Ectodermal cell (in vitro differentiated cells): ENCODE results near the gene RGS6.

Source experiments
- H3K27ac ChIP-seq: 2 replicates; pipeline ENCODE4 v1.7.0; 2013; ENCODE audit warnings: mild to moderate bottlenecking, low read depth, low read length; ENCODE audit not compliant: insufficient read depth, poor library complexity, severe bottlenecking
- H3K27me3 ChIP-seq: 2 replicates; pipeline ENCODE4 v1.7.0; 2013; ENCODE audit warnings: mild to moderate bottlenecking, low read length; ENCODE audit not compliant: insufficient read depth, control insufficient read depth, poor library complexity, severe bottlenecking
- H3K36me3 ChIP-seq: one replicate; pipeline ENCODE4 v1.7.0; 2013; ENCODE audit warnings: low read length; ENCODE audit not compliant: control insufficient read depth, insufficient read depth
- H3K4me1 ChIP-seq: one replicate; pipeline ENCODE4 v1.7.0; 2013; ENCODE audit warnings: low read length; ENCODE audit not compliant: control insufficient read depth, insufficient read depth
- H3K4me3 ChIP-seq: 2 replicates; pipeline ENCODE4 v1.7.0; 2013; ENCODE audit warnings: low read depth, low read length, control low read depth; ENCODE audit not compliant: insufficient read depth
- H3K9me3 ChIP-seq: 2 replicates; pipeline ENCODE4 v1.7.0; 2013; ENCODE audit warnings: mild to moderate bottlenecking, low read length, moderate library complexity; ENCODE audit not compliant: control insufficient read depth
- WGBS, 2 experiments: methylation state at CpG; one replicate each; pipeline ENCODE4 v1.1.7; 2013; ENCODE audit warnings: missing lambda C conversion rate in 2 of 2; 5-methylcytosine and 5-hydroxymethylcytosine counted together

RGS6 gene

GRCh38 chr14:72513965-72514659 is 581.9 kb downstream of the RGS6 start:
- H3K27ac ChIP-seq, result no peak overlapping the region
- no peaks in the 10 kb centered on the region for H3K4me1 ChIP-seq
- no peaks in the 10 kb centered on the region for H3K36me3 ChIP-seq
- no peaks in the 10 kb centered on the region for H3K9me3 ChIP-seq
- 60% methylated on average over 10 to 11 of the region's 11 CpGs for WGBS, 2 experiments
- no peaks in the 10 kb centered on the region for H3K27me3 ChIP-seq
- H3K4me3 ChIP-seq, result no peak overlapping the region

DNA sequence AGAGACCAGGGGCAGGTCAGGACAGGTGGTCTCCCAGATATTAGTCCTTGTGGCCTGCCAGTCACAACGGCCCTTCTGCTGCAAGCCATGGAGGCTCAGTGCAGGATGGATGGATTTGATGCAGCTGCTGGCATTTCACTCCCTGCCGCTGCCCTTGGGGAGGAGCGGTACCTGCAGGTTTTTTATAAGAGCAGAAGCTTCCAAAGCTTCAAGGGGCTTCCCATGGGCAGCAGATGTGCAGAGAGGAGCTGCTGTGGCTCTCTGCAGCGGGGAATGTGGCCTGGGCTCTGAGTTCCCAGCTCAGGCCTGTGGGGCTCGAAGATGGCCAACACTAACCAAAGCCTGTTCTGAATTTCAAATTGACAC is 582.4 kb downstream of the RGS6 start:
- 94% methylated on average over 5 of the region's 5 CpGs for WGBS, 2 experiments
- Histone ChIP-seq H3K9me3 (no peaks in the 10 kb centered on the region), H3K27ac (no peak overlapping the region), H3K4me3 (no peak overlapping the region), H3K27me3 (no peaks in the 10 kb centered on the region), H3K36me3 (no peaks in the 10 kb centered on the region), H3K4me1 (no peaks in the 10 kb centered on the region)

DNA sequence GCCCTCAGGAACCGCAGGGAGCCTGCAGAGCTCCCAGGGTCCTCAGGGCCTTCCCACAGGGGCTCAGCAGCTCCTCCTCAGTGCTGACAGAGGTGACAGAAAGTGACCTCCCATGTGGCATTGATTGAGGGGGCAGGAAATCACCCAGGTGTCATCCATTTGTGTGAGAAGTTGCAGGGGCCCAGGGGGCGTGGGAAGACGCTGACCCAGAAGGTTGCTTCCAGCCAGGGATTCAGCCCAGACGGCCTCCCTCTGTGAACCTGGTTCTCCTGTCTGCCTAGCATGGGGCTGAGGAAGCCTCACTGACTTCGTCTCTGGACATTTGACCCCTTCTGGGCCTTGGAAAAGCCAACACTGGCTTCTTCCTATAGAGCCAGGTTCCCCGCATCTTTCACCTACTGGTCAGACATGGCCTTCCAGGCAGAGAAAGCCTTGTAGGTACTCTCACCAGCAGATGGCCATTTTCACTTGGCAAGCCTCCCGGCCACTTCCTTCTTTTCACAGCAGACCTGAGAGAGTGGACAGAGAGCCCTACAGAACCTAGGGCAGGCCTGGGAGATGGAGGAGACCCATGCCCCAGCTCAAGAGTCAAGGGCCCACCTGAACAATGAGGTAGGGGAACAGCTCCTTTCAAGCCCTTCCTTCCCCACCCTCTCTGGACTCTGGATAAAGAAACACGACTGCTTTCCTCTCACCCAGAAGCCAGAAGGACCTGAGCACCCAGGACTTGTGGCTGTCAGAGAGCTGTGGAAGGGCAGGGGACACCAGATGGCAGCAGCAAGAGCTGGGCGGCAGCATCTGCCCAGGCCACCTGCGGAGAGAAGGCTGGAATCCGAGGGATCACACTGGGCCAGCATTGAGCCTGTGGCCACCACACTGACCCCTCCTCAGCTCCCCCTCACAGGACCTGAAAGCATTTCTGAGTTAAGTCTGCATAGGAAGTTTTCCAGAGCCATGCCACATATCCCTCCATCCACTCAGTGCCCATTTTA is 583.8 kb downstream of the RGS6 start:
- no peaks in the 10 kb centered on the region for H3K9me3 ChIP-seq
- H3K27ac ChIP-seq, result no peak overlapping the region
- 82 to 83% methylated on average over 11 of the region's 11 CpGs for WGBS, 2 experiments
- H3K27me3 ChIP-seq, result no peaks in the 10 kb centered on the region
- no peak overlapping the region for H3K4me3 ChIP-seq
- H3K4me1 ChIP-seq, result no peaks in the 10 kb centered on the region
- H3K36me3 ChIP-seq, result no peaks in the 10 kb centered on the region

- H3K27ac ChIP-seq, result no peak overlapping the region
- no peaks in the 10 kb centered on the region for H3K4me1 ChIP-seq
- no peaks in the 10 kb centered on the region for H3K9me3 ChIP-seq
- no peak overlapping the region for H3K4me3 ChIP-seq
- no peaks in the 10 kb centered on the region for H3K36me3 ChIP-seq
- H3K27me3 ChIP-seq, result no peaks in the 10 kb centered on the region
- 77 to 80% methylated on average over 11 of the region's 11 CpGs for WGBS, 2 experiments
These were observed 584.9 kb downstream of the RGS6 start for GRCh38 chr14:72516936-72517700.

- no peaks in the 10 kb centered on the region for H3K9me3 ChIP-seq
- no peak overlapping the region for H3K27ac ChIP-seq
- H3K4me3 ChIP-seq, result no peak overlapping the region
- 92 to 94% methylated on average over 2 of the region's 2 CpGs for WGBS, 2 experiments
- no peaks in the 10 kb centered on the region for H3K4me1 ChIP-seq
- no peaks in the 10 kb centered on the region for H3K36me3 ChIP-seq
- H3K27me3 ChIP-seq, result no peaks in the 10 kb centered on the region
These were observed 585.5 kb downstream of the RGS6 start for GRCh38 chr14:72517736-72518135.

GRCh38 chr14:72518809-72519377 is 586.7 kb downstream of the RGS6 start:
- 93% methylated on average over 4 of the region's 4 CpGs for WGBS, 2 experiments
- H3K9me3 ChIP-seq, result no peaks in the 10 kb centered on the region

GRCh38 chr14:72519543-72519942 is 587.3 kb downstream of the RGS6 start:
- 81 to 93% methylated on average over 4 of the region's 4 CpGs for WGBS, 2 experiments
- no peaks in the 10 kb centered on the region for H3K4me1 ChIP-seq

More at GRCh38 chr14:72518809-72519377, 586.7 kb downstream of the RGS6 start:
- Histone ChIP-seq H3K4me3 (no peak overlapping the region), H3K27ac (no peak overlapping the region), H3K4me1 (no peaks in the 10 kb centered on the region), H3K36me3 (no peaks in the 10 kb centered on the region), H3K27me3 (no peaks in the 10 kb centered on the region)

DNA sequence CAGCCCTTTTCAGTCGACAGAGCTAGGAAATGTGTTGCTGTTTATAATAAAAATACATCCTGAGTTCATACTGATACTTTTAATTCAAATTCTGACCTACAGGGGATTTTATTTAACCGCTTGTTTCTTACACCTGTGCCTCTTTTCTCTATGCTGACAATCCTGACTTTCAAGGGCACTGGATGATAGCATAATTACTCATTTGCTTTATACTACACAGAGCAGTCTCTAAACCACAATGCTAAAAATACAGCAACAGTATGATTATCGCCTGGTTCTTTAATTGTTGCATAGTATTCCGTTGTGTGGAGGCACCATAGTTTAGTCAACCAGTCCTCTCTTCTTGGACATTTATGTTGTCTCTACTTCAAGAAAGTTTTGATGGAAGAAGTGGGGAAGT is 588.8 kb downstream of the RGS6 start:
- no peaks in the 10 kb centered on the region for H3K36me3 ChIP-seq
- no peaks in the 10 kb centered on the region for H3K27me3 ChIP-seq
- H3K9me3 ChIP-seq, result no peaks in the 10 kb centered on the region
- no peak overlapping the region for H3K4me3 ChIP-seq
- WGBS, 2 experiments, result 93% methylated on average over 3 to 4 of the region's 4 CpGs
- H3K4me1 ChIP-seq, result no peaks in the 10 kb centered on the region
- no peak overlapping the region for H3K27ac ChIP-seq

More at GRCh38 chr14:72519543-72519942, 587.3 kb downstream of the RGS6 start:
- Histone ChIP-seq H3K4me3 (no peak overlapping the region), H3K27me3 (no peaks in the 10 kb centered on the region), H3K9me3 (no peaks in the 10 kb centered on the region), H3K27ac (no peak overlapping the region), H3K36me3 (no peaks in the 10 kb centered on the region)

DNA sequence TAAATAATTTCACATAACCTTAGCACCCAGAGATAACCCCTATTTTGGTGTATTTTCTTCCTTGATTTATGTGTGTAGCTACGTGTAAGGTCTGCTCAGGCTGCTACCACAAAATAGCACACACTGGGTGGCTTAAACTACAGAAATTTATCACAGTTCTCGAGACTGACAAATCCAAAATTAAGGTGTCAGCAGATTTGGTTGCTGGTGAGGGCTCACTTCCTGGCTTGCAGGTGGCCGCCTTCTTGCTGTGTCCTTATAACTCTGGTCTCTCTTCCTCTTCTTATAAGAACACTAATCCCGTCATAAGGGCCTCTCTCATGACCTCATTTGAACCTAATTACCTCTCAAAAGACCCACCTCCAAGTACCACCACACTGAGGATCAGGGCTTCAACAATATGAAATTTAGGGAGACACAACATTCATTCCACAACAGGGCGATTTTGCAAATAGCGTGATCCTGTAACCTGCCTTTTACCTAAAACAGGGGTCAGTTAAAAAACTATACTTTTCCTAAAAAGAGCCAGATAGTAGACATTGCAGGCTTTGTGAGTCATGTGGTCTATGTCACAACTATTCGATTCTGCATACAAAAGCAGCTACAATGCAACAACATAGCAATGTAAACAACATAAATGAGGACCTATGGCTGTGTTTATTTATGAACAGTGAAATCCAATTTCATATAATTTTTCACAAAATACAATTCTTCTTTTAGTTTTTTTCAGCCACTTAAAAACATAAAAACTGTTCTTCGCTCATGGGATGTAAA is 589.9 kb downstream of the RGS6 start:
- H3K9me3 ChIP-seq, result no peaks in the 10 kb centered on the region
- no peaks in the 10 kb centered on the region for H3K4me1 ChIP-seq
- H3K27ac ChIP-seq, result no peak overlapping the region
- no peaks in the 10 kb centered on the region for H3K36me3 ChIP-seq
- H3K4me3 ChIP-seq, result no peak overlapping the region
- WGBS, 2 experiments, result 96 to 97% methylated on average over 8 of the region's 8 CpGs
- no peaks in the 10 kb centered on the region for H3K27me3 ChIP-seq
